ENCODE measurements around the gene SEPTIN10.
A peak's percentile ranks its signal among the peaks of the same experiment; 100 is the strongest.

SEPTIN10 gene

GRCh38 chr2:109523121-109523520, 90.6 kb downstream of the SEPTIN10 start:
- no peak for DNase-seq (ENCODE audit: low read depth in 2 of 2)

- DNase-seq (ENCODE audit: low read depth in 2 of 2), result no peak
These were observed 91.7 kb downstream of the SEPTIN10 start for GRCh38 chr2:109522063-109522374.

- DNase-seq (ENCODE audit: low read depth in 2 of 2), result no peak
These were observed 92.3 kb downstream of the SEPTIN10 start for GRCh38 chr2:109521233-109522062.

GRCh38 chr2:109519513-109519912, 94.3 kb downstream of the SEPTIN10 start:
- no peak for DNase-seq (ENCODE audit: low read depth in 2 of 2)

- DNase-seq (ENCODE audit: low read depth in 2 of 2), result no peak
These were observed 96.5 kb downstream of the SEPTIN10 start for GRCh38 chr2:109517118-109517889.

GRCh38 chr2:109516445-109517117, 97.2 kb downstream of the SEPTIN10 start:
- DNase-seq (ENCODE audit: low read depth in 2 of 2), result no peak

- DNase-seq (ENCODE audit: low read depth in 2 of 2), result no peak
These were observed 98.9 kb downstream of the SEPTIN10 start for GRCh38 chr2:109514857-109515256.

GRCh38 chr2:109513749-109514588, 99.8 kb downstream of the SEPTIN10 start:
- no peak for DNase-seq (ENCODE audit: low read depth in 2 of 2)

- no peak for DNase-seq (ENCODE audit: low read depth in 2 of 2)
These were observed 100.5 kb downstream of the SEPTIN10 start for GRCh38 chr2:109513230-109513629.

GRCh38 chr2:109512076-109512475, 101.7 kb downstream of the SEPTIN10 start:
- no peak for DNase-seq (ENCODE audit: low read depth in 2 of 2)

GRCh38 chr2:109511168-109511567, 102.6 kb downstream of the SEPTIN10 start:
- DNase-seq (ENCODE audit: low read depth in 2 of 2), result no peak

- peak; percentile 35 to 54 for DNase-seq (ENCODE audit: low read depth in 2 of 2)
These were observed 103.4 kb downstream of the SEPTIN10 start for GRCh38 chr2:109510136-109511028.

- DNase-seq (ENCODE audit: low read depth in 2 of 2), result no peak
These were observed 105.2 kb downstream of the SEPTIN10 start for GRCh38 chr2:109508556-109508955.

GRCh38 chr2:109507828-109508227, 105.9 kb downstream of the SEPTIN10 start:
- no peak for DNase-seq (ENCODE audit: low read depth in 2 of 2)

- DNase-seq (ENCODE audit: low read depth in 2 of 2), result no peak
These were observed 106.5 kb downstream of the SEPTIN10 start for GRCh38 chr2:109507217-109507616.

GRCh38 chr2:109503191-109503590, 110.6 kb downstream of the SEPTIN10 start:
- no peak for DNase-seq (ENCODE audit: low read depth in 2 of 2)

- DNase-seq (ENCODE audit: low read depth in 2 of 2), result no peak
These were observed 112.3 kb downstream of the SEPTIN10 start for GRCh38 chr2:109501461-109501860.

GRCh38 chr2:109500910-109501309, 112.9 kb downstream of the SEPTIN10 start:
- no peak for DNase-seq (ENCODE audit: low read depth in 2 of 2)

GRCh38 chr2:109499566-109499965, 114.2 kb downstream of the SEPTIN10 start:
- no peak for DNase-seq (ENCODE audit: low read depth in 2 of 2)

GRCh38 chr2:109498906-109499305, 114.9 kb downstream of the SEPTIN10 start:
- no peak for DNase-seq (ENCODE audit: low read depth in 2 of 2)
